Vagina (tissue), 2 donors: ENCODE results near the gene GPX4.

Source experiments
- CTCF ChIP-seq, 3 experiments: fragments of 450-650 bp in 2 of 3; fragments of 200-600 bp in 1 of 3; sonication (generic) in 1 of 3; IDR thresholded peaks; one replicate each; pipeline ENCODE4 v1.5.1; 2017 to 2019; ENCODE audit warnings: antibody characterized with exemption in 3 of 3, mild to moderate bottlenecking in 2 of 3, moderate library complexity in 2 of 3
- POLR2AphosphoS5 ChIP-seq, 2 donors: sonication (generic); formaldehyde crosslinking; IDR thresholded peaks; one replicate each; pipeline ENCODE4 v1.9.0; 2017; ENCODE audit warnings: antibody characterized with exemption in 2 of 2, mild to moderate bottlenecking in 2 of 2, low read depth in 1 of 2; ENCODE audit not compliant: insufficient read depth in 1 of 2

- TF ChIP-seq POLR2AphosphoS5 (IDR thresholded peaks at IDR 0.05; ENCODE audit: insufficient read depth in 1 of 2, low read depth in 1 of 2) = no peak
- TF ChIP-seq CTCF (IDR thresholded peaks at IDR 0.05) = no peak
Observed at GRCh38 chr19:1150333-1151036, 46.7 kb downstream of the GPX4 start.
